Stimulated activated CD4-positive, alpha-beta T cell treated with anti-CD3 and anti-CD28 coated beads, TNF-alpha, amount 100 ng/mL, for 24 hours (primary cell): Measurements from ENCODE around the gene IL36G.
"Not testable (repeated sequence)": the region's sequence is repeated elsewhere in the genome, so short reads cannot be mapped to it uniquely, and the experiment has no call there.

Experiments
- DNase-seq, 3 experiments: peaks; one replicate each; pipeline ENCODE4 v3.0.0-alpha.2; 2020; ENCODE audit warnings: low read depth in 3 of 3

IL36G gene

DNA sequence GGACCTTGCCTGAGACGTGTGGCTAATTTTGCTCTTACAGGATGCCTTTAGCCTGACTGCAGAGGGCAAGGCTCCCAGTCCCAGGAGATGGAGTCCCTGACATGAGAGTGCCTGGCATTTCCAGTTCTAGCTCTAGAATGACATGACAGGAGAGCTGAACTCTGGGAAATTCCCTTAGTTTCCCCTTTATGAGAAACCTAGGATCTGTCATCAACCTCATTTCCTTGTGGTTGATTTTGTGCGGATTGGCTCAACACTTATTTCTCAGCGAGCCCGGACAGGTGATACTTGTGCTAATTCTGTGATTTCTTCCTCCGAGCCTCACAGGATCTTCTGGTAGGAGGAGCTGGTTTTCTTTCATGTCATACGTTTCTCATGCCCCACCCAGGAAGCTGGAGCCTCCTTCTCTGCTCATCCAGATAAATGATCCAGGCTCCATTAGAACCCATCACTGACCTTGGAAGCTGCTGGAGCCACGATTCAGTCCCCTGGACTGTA, at the start of gene IL36G:
Gene IL36G, plus strand, starts transcription at position 448 of the 498 bp plus-strand sequence. CDS start 633 bp downstream, outside the sequence.
- DNase-seq: no peak

DNA sequence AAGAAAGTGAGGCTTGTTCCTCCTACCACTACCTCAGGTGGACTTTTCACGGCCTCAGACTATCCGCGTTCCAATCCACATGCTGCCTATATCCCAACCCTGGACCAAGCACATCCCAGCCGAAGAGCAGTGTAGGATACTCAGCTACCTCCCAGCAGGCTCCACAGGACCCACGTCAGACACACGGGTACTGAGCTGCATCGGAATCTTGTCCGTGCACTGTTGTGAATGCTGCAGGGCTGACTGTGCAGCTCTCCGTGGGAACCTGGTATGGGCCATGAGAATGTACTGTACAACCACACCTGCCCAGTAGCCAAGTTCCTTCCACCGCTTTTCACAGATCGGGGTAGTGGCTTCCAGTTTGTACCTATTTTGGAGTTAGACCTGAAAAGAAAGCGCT, 44.5 kb upstream of the IL36G start:
- DNase-seq: no peak

DNA sequence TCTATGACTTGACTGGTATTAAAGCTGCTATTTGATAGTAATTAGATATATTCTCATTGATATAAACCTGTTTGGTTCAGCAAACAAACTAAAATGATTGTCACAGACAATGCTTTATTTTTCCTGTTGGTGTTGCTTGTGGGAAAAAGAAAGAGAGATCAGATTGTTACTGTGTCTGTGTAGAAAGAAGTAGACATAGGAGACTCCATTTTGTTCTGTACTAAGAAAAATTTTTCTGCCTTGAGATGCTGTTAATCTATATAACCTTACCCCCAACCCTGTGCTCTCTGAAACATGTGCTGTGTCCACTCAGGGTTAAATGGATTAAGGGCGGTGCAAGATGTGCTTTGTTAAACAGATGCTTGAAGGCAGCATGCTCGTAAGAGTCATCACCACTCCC, 43.7 kb upstream of the IL36G start:
- not testable (repeated sequence) for DNase-seq

GRCh38 chr2:112936927-112937232, 40.9 kb upstream of the IL36G start:
- no peak for DNase-seq

- no peak for DNase-seq
Observed at GRCh38 chr2:112938904-112939303, 38.9 kb upstream of the IL36G start.

GRCh38 chr2:112939425-112939824, 38.4 kb upstream of the IL36G start:
- no peak for DNase-seq

- DNase-seq: no peak
Observed at GRCh38 chr2:112940859-112941625, 36.8 kb upstream of the IL36G start.

- DNase-seq: peak; percentile 15 to 74 (median 31)
Observed at GRCh38 chr2:112941753-112942653, 35.8 kb upstream of the IL36G start.

DNA sequence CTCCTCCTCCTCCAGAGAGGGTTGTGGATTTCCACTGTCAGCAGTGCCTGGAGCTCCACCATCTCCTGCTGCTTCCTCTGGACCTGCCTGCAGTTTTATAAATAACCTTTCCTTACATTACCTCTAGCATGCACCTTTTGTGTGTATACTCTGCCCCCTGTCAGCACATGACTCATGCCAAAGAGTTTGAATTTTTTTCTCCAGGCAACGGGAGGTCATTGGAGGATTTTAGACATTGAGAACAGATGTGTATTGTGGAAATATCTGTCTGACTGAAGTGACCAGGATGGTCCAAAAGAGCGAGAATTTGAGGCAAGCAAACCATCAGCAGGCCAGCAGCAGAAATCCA, 35.2 kb upstream of the IL36G start:
- DNase-seq: no peak

DNA sequence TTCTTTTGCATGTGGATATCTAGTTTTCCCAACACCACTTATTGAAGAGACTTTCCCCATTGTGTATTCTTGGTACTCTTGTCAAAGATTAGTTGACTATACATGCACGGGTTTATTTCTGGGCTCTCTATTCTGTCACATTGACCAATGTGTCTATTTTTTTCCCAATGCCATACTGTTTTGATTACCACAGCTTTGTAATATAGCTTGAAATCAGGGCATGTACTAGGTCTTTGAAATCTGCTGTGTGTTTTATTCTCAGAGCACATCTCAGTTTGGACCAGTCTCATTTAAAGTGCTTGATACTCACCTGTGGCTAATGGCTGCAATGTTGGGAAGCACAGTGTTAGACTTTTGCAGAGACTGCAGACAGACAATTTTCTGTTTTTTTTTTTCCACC, 32.8 kb upstream of the IL36G start:
- no peak for DNase-seq

DNA sequence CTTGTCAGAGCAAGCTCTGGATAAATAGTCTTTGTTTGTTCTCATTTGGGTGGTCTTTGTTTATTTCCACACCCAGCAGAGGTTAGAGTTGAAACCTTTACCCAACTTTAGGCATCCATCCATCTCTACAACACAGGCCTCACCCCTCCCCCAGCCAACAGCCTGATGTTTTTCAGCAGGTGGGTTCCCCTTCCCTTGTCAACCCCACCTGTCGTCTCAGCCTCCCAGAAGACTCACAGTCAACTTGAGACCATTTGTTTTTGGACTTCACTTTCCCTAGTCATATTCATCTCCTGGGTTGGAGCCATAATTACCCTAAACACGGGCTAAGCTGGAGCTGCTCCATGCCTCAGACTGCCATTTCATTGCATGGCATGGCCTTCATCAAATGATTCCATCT, 31.7 kb upstream of the IL36G start:
- DNase-seq: no peak

- DNase-seq: no peak
Observed at GRCh38 chr2:112947374-112947773, 30.4 kb upstream of the IL36G start.

GRCh38 chr2:112949456-112949855, 28.4 kb upstream of the IL36G start:
- no peak for DNase-seq

- no peak for DNase-seq
Observed at GRCh38 chr2:112954364-112954763, 23.4 kb upstream of the IL36G start.

DNA sequence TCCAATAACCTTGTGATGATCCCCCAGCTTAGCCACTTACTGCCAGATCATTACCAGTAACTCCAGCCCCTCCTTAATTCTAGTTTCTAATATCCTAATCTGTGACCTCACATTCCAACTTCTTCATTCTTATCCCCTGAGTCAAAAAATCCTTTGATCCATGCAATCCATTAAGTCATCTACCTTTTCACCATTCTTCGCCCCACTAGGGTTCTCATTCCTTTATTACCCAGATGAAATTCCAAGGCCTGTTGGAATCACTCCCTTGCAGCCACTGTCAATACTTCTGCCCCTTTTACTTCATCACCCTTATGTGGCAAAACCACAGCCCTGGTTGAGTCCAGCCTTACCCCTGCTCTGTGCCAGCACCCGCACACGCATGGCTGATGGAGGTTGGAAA, 20.3 kb upstream of the IL36G start:
- no peak for DNase-seq

DNA sequence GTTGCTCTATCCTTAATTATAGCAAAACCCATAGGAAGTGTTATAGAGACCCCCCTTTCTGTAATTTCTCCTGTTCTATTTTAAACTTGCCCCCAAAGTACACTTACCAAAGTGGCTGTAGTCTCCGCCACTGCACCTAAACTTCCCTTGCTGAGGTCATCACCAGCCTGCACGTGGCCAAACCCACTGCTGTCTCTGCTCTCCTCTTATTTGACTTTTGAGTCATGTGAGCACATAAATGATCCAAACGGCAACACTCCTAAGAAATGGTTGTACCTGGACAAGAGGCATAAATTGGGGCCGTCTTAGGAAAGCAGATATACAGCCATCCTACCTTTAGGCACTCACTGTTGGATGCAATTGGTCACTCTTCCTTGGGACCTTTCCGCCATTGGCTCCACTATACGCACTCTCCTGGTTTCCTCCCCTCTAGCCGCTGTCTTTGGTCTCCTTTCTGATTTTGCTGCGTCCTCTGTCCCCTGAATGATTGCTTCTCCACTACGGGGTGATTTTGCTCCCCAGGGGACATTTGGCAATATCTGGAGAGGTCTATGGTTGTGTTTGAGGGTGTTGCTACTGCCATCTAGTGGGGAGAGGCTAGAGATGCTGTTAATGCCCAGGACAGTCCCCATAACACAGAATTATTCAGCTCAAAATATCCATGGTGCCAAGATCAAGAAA, 19.2 kb upstream of the IL36G start:
- peak in 2 of 3 experiments; percentile 2 to 14 for DNase-seq

GRCh38 chr2:112959109-112959812, 18.5 kb upstream of the IL36G start:
- DNase-seq: no peak

DNA sequence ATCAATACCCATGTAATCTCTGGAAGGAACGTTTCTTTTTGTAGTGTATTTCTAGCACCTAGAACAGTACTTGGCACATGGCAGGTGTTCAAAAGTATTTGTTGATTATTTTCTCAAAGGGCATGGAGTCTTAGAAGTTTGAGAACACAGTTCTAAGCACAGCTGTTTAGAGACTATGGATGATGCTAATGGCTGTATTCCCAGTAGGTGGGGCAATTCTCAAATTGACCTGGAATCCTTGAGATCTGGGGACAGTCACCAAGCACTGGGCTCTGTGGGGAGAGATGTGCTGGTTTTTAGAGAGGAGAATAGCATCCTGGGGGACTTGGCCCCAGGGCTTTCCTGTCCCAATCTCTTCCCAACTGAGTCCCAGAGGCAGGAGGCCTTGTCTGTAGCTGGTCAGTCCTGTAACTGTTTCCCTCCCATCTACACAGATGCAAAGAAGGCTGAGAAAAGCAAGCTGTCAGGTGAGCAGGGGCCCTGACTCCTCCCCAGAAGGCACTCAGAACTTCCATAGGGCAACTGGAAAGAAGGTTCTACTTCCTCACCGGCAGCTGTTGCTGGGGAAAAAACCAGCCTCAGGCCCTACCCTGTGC, 17.5 kb upstream of the IL36G start:
- no peak for DNase-seq

- no peak for DNase-seq
Observed at GRCh38 chr2:112962308-112963175, 15.3 kb upstream of the IL36G start.

DNA sequence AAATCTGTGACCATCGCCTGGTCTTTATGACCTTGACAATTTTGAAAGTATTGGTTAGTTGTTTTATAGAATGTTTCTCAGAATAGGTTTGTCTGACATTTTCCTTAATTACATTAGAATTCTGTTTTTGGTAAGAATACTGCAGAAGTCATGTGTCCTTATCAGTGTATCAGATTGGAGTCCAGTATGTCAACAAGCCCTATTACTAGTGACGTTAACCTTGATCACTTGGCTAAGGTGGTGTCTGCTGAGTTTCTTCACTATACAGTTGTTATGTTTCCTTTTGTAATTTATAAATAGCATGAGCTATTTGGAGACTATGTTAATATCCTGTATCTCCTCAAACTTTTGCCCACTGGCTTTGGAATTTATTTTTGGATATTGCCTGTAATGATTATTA, 10.8 kb upstream of the IL36G start:
- no peak for DNase-seq
